Left lung (tissue), 10 donors: ENCODE results near the gene FTO. TPM values are rescaled to one million over a fixed set of nuclear protein-coding genes. Genes with fewer than 3 reads are reported as not detected.
"Not testable (repeated sequence)": the region's sequence is repeated elsewhere in the genome, so short reads cannot be mapped to it uniquely, and the experiment has no call there.

Experiments used
- ATAC-seq: fragments of 200-7000 bp; cut with Tn5 transposase; one replicate; pipeline ENCODE4 v1.9.1; 2020; ENCODE audit warnings: moderate library complexity
- DNase-seq, 4 donors: peaks; one replicate each; pipeline ENCODE4 v3.0.0-alpha.2; 2013 to 2020
- H3K27ac ChIP-seq, 2 donors: fragments of 200-600 bp; sonication (generic) in 1 of 2; one replicate each; pipeline versions ENCODE4 v1.5.0 to v1.8.0; 2020 to 2021
- H3K27me3 ChIP-seq, 2 donors: fragments of 200-600 bp; sonication (generic) in 1 of 2; one replicate each; pipeline versions ENCODE4 v1.5.0 to v1.8.0; 2020 to 2021
- H3K36me3 ChIP-seq, 2 donors: fragments of 200-600 bp; sonication (generic) in 1 of 2; one replicate each; pipeline versions ENCODE4 v1.5.0 to v1.8.0; 2020 to 2021
- H3K4me1 ChIP-seq, 2 donors: fragments of 200-600 bp; one replicate each; pipeline ENCODE4 v1.8.0; 2021
- H3K4me3 ChIP-seq, 2 donors: fragments of 200-600 bp; sonication (generic) in 1 of 2; one replicate each; pipeline versions ENCODE4 v1.5.0 to v1.8.0; 2020 to 2021; ENCODE audit warnings: mild to moderate bottlenecking in 1 of 2
- H3K9me3 ChIP-seq, 2 donors: fragments of 200-600 bp; sonication (generic) in 1 of 2; one replicate each; pipeline versions ENCODE4 v1.5.0 to v1.8.0; 2020 to 2021
- intact Hi-C, 2 donors: fragments of 100-400 bp; cut with DNase I; formaldehyde crosslinking; loops; one replicate each; pipeline versions ENCODE4 v1.11.2 to v1.14.2; 2022
- polyA plus RNA-seq, 6 donors: library from polyadenylated mRNA; unstranded; fragments of 120-200 nt; gene quantifications; one replicate each; pipeline ENCODE4 v1.2.1, GENCODE V29; 2013; ENCODE audit not compliant: insufficient read length in 6 of 6
- total RNA-seq, 2 donors: library from RNA; stranded (reverse); fragmentation: NEBNext Ultra II Directional; extraction: Animal tissue kit (Norgen Biotek cat#: 25700); gene quantifications; one replicate each; pipeline ENCODE4 v1.2.1, GENCODE V29; 2021
- TF ChIP-seq, protein P1 (sequence below), 2 donors: fragments of 200-600 bp; sonication (generic) in 1 of 2; IDR thresholded peaks; one replicate each; pipeline versions ENCODE4 v1.5.0 to v1.8.0; 2021; ENCODE audit warnings: antibody characterized with exemption in 2 of 2
- donor health status: DM: no; HTN: yes; CAD: no.
- donor health status: DM: no; HTN: no; CAD: no.

FTO gene
- total and polyA plus RNA-seq, 8 donors: 69.0 to 99.6 (median 90.7) TPM

DNA sequence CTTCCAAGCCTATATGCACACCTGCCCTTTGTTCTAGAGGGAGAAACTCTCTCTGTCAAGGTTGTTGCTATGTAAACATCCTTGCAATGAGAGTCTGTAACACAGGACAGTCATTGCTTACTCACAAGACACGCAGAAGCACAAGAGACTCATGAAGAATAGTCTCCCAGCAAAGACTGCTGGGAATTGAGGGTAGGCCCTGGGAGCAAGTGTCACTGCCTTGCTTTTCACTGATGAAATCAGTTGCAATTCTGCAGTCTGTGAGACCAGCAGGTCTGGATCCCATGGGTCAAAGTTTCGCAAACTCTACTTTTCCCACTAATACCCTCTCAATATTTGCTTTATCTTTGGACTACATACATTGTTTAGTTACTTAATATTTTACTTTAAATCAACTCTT is 177.4 kb downstream of the FTO start:
- Histone ChIP-seq H3K9me3 (no peaks in the 10 kb centered on the region), H3K27me3 (no peaks in the 10 kb centered on the region), H3K36me3 (peaks cover 0 to 30% of the 10 kb centered on the region in 2 donors), H3K4me3 (no peak overlapping the region), H3K4me1 (no peaks in the 10 kb centered on the region), H3K27ac (no peak overlapping the region)
- ATAC-seq: no peak
- TF ChIP-seq, protein P1, sequence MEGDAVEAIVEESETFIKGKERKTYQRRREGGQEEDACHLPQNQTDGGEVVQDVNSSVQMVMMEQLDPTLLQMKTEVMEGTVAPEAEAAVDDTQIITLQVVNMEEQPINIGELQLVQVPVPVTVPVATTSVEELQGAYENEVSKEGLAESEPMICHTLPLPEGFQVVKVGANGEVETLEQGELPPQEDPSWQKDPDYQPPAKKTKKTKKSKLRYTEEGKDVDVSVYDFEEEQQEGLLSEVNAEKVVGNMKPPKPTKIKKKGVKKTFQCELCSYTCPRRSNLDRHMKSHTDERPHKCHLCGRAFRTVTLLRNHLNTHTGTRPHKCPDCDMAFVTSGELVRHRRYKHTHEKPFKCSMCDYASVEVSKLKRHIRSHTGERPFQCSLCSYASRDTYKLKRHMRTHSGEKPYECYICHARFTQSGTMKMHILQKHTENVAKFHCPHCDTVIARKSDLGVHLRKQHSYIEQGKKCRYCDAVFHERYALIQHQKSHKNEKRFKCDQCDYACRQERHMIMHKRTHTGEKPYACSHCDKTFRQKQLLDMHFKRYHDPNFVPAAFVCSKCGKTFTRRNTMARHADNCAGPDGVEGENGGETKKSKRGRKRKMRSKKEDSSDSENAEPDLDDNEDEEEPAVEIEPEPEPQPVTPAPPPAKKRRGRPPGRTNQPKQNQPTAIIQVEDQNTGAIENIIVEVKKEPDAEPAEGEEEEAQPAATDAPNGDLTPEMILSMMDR (IDR thresholded peaks at IDR 0.05): no peak
- DNase-seq: no peak
- intact Hi-C loops: no loop called here

DNA sequence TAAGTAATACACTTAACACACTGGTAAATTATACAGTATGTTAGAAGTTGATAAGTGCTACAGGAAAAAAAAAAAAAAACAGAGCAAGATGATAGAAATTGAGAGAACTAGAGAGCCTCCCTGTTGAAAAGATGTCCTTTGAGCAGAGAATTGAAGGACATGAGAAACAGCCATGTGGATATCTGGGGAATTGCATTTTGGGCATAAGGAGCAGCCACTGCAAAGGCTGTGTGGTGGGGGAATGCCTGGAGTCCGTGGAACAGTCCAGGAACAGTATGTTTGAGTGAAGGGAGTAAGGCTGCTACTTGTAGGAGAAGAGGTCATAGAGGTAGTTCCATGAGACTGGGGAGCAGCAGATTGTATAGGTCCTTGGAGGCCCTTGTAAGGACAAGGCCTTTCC is 178.4 kb downstream of the FTO start:
- Histone ChIP-seq H3K9me3 (no peaks in the 10 kb centered on the region), H3K27me3 (no peaks in the 10 kb centered on the region), H3K36me3 (peaks cover 0 to 26% of the 10 kb centered on the region in 2 donors), H3K27ac (no peak overlapping the region), H3K4me3 (no peak overlapping the region), H3K4me1 (no peaks in the 10 kb centered on the region)
- TF ChIP-seq, protein P1 (IDR thresholded peaks at IDR 0.05): no peak
- DNase-seq: no peak
- no peak for ATAC-seq
- intact Hi-C loops: no loop called here

DNA sequence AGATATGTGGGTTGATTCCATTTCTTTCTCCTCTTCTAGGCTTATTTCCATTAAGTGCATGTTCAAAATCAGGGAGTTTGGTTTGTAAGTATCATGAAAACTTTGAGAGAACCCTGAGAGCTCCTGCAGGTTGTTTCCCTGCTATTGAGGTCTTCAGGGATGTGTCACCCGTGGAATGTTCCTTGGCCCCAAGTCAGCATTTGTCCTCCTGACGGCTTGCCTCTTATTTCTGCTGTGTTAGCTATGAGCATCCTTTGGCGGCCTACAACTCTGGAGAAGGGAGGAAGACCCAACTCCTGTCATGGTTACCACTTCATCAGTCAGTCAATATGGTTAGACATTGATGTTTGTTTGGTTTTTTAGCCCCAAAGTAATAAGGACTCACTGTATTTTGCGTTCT is 180.8 kb downstream of the FTO start:
- ATAC-seq (peak; percentile 24), DNase-seq (no peak)
- Histone ChIP-seq H3K4me3 (no peak overlapping the region), H3K4me1 (no peaks in the 10 kb centered on the region), H3K9me3 (no peaks in the 10 kb centered on the region), H3K27ac (no peak overlapping the region), H3K27me3 (no peaks in the 10 kb centered on the region), H3K36me3 (peaks cover 0 to 34% of the 10 kb centered on the region in 2 donors)
- intact Hi-C loops: no loop called here
- TF ChIP-seq, protein P1 (IDR thresholded peaks at IDR 0.05): no peak

DNA sequence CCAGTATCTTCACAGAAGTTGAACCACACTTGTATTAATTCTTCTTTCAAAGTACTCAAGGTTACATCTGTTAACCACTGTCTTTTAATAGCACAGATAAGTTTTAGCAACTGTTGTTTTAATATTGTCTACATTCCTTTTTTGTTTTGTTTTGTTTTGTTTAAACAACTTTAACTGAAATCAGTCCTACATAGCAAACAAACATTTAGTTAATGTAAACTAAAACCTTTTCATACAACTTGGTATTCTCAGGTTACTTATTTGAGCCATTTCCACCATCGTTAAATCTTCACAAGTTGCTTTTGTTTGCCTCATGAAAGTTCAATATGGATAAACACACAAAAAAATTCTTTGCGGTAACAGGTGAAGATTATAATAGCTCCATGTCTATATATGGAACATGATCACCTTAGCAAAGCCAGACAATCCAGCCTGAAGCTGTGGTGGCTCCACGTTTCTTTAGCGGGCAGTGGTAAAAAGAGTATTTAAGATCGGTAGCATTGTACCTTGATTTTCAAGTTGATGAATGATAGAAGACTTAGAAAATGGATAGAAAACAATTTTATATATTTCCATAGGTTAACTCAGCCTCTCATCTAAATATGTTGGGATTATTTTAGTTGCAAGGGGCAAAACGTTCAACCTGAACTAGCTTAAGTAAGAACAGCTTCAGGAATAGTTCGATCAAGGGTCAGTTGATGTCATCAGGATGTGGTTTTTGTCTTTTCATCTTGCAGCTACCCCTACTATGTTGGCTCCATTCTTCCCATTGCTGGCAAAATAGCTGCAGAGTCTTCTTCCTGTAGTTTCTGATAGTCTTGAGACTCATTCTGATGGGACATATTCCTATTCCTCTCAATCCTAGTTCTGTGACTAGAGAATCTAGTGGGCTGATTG is 182.8 kb downstream of the FTO start:
- TF ChIP-seq, protein P1 (IDR thresholded peaks at IDR 0.05): no peak
- H3K27me3 ChIP-seq: no peaks in the 10 kb centered on the region
- DNase-seq: no peak
- intact Hi-C loops: no loop called here
- H3K4me3 ChIP-seq: no peak overlapping the region
- H3K36me3 ChIP-seq: peaks cover 0 to 25% of the 10 kb centered on the region in 2 donors
- no peaks in the 10 kb centered on the region for H3K9me3 ChIP-seq
- ATAC-seq: no peak
- H3K27ac ChIP-seq: no peak overlapping the region
- H3K4me1 ChIP-seq: no peaks in the 10 kb centered on the region

DNA sequence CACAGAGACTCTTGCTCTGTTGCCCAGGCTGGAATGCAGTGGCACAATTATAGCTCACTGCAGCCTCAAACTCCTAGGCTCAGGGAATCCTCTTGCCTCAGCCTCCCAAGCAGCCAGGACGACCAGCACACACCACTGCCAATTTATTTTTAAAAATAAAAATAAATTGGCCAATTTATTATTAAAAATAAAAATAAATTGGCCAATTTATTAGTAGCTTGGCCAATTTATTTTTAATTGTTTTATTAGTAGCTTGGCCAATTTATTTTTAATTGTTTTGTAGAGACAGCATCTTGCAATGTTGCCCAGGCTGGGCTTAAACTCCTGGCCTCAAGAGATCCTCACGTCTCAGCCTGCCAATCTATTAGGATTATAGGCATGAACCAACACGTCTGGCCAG is 184.3 kb downstream of the FTO start:
- DNase-seq (no peak), ATAC-seq (no peak)
- TF ChIP-seq, protein P1 (IDR thresholded peaks at IDR 0.05): no peak
- Histone ChIP-seq H3K9me3 (no peaks in the 10 kb centered on the region), H3K27me3 (no peaks in the 10 kb centered on the region), H3K4me3 (no peak overlapping the region), H3K36me3 (peaks cover 0 to 25% of the 10 kb centered on the region in 2 donors), H3K27ac (no peak overlapping the region), H3K4me1 (peaks cover 0 to 11% of the 10 kb centered on the region in 2 donors)
- intact Hi-C loops: no loop called here

DNA sequence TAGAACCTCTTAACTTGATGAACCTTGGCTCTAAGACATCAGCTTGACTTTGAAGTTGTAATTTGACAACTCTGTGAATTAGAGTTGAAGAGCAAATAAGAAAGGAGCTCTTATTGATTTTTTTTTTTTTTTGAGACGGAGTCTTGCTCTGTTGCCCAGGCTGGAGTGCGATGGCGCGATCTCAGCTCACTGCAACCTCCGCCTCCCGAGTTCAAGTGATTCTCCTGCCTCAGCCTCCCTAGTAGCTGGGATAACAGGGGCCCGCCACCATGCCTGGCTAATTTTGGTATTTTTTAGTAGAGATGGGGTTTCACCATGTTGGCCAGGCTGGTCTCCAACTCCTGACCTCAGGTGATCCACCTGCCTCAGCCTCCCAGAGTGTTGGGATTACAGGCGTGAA is 186.9 kb downstream of the FTO start:
- H3K4me3 ChIP-seq, H3K27me3 ChIP-seq, H3K27ac ChIP-seq, intact Hi-C loops, ATAC-seq, DNase-seq, H3K9me3 ChIP-seq: not testable (repeated sequence)
- peaks cover 0 to 20% of the 10 kb centered on the region in 2 donors for H3K36me3 ChIP-seq
- H3K4me1 ChIP-seq: peaks cover 0 to 22% of the 10 kb centered on the region in 2 donors
